Measurements from ENCODE around the gene COL18A1.

The COL18A1 gene

GRCh38 chr21:45403133-45403824, 1.7 kb upstream of the COL18A1 start:
- no peak for DNase-seq

- no peak for DNase-seq
Measured at GRCh38 chr21:45403825-45404729, 888 bp upstream of the COL18A1 start.

- DNase-seq = peak in 1 of 2 donors; percentile 42
Measured at GRCh38 chr21:45405271-45405818, 380 bp downstream of the COL18A1 start.

GRCh38 chr21:45405819-45406762, 1.1 kb downstream of the COL18A1 start:
- peak in 1 of 2 donors; percentile 33 for DNase-seq

- no peak for DNase-seq
Measured at GRCh38 chr21:45406801-45407628, 2.0 kb downstream of the COL18A1 start.

- no peak for DNase-seq
Measured at GRCh38 chr21:45407629-45408247, 2.8 kb downstream of the COL18A1 start.

GRCh38 chr21:45408271-45408791, 3.4 kb downstream of the COL18A1 start:
- no peak for DNase-seq

GRCh38 chr21:45408801-45409261, 3.9 kb downstream of the COL18A1 start:
- no peak for DNase-seq

GRCh38 chr21:45409466-45410150, 4.6 kb downstream of the COL18A1 start:
- no peak for DNase-seq

GRCh38 chr21:45410151-45410864, 5.3 kb downstream of the COL18A1 start:
- DNase-seq = no peak

GRCh38 chr21:45410865-45411809, 6.2 kb downstream of the COL18A1 start:
- DNase-seq = no peak

- no peak for DNase-seq
Measured at GRCh38 chr21:45411810-45412206, 6.8 kb downstream of the COL18A1 start.

- no peak for DNase-seq
Measured at GRCh38 chr21:45412491-45412890, 7.5 kb downstream of the COL18A1 start.

- DNase-seq = no peak
Measured at GRCh38 chr21:45412909-45413611, 8.1 kb downstream of the COL18A1 start.

GRCh38 chr21:45413922-45414321, 9.0 kb downstream of the COL18A1 start:
- no peak for DNase-seq

GRCh38 chr21:45414396-45415187, 9.6 kb downstream of the COL18A1 start:
- DNase-seq = no peak
